Effector memory CD8-positive, alpha-beta T cell (primary cell): ENCODE results near the gene IPO13.

ENCODE experiments used
- ATAC-seq: fragments of 150-1000 bp; cut with Tn5 transposase; replicated peaks from 2 replicates; pipeline ENCODE4 v1.10.0; 2021; ENCODE audit warnings: mild to moderate bottlenecking, moderate library complexity
- DNase-seq, 3 experiments: peaks; one replicate each; pipeline ENCODE4 v3.0.0; 2021
- H3K27ac Mint-ChIP-seq, 2 donors: one replicate each; pipeline ENCODE4 v1.8.0; 2022; ENCODE audit warnings: mild to moderate bottlenecking in 2 of 2, mixed read lengths in 2 of 2, moderate library complexity in 2 of 2
- H3K27me3 Mint-ChIP-seq, 2 donors: one replicate each; pipeline ENCODE4 v1.8.0; 2022; ENCODE audit warnings: mixed read lengths in 2 of 2
- H3K36me3 Mint-ChIP-seq: one replicate; pipeline ENCODE4 v1.8.0; 2022; ENCODE audit warnings: mild to moderate bottlenecking, moderate library complexity, mixed read lengths; ENCODE audit not compliant: insufficient read depth
- H3K4me1 Mint-ChIP-seq, 2 donors: one replicate each; pipeline ENCODE4 v1.8.0; 2022; ENCODE audit warnings: low read depth in 2 of 2, mixed read lengths in 2 of 2
- H3K4me3 Mint-ChIP-seq, 2 donors: one replicate each; pipeline ENCODE4 v1.8.0; 2022; ENCODE audit warnings: mild to moderate bottlenecking in 2 of 2, mixed read lengths in 2 of 2, moderate library complexity in 2 of 2
- H3K9me3 Mint-ChIP-seq, 2 donors: one replicate each; pipeline ENCODE4 v1.8.0; 2022; ENCODE audit warnings: mixed read lengths in 2 of 2

The IPO13 gene

DNA sequence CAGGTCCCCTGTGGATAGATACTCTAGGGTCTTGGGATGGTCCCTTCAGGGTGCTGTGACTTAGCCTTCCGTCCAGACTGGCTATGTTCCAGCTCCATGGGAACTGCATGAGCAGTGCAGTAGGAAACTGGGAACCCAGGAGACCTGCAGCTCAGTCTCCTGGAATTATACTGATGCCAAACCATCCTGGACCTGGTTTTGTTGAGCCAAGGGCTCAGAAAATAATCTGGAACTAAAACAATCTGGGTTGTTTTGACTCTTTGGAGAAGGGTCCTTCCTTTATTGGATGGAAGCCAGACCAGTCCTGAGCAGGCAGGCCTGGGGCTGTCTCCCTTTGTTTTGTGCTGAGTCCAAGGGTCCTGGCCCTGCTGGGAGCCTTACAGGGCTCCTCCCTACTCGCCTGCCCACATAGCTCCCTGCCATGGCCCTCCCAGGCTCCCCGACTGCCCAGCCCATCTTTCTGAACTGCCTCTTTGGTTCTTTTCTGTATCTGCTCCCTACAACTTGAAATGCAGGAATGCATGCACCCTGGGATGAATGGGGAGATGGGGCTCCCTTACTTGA lies 1.2 kb downstream of the IPO13 start:
- no peaks in the 10 kb centered on the region for H3K9me3 Mint-ChIP-seq
- H3K36me3 Mint-ChIP-seq: peaks cover 3% of the 10 kb centered on the region
- ATAC-seq (no peak), DNase-seq (no peak)
- peak overlapping the region; percentile 94 to 98 for H3K27ac Mint-ChIP-seq
- no peaks in the 10 kb centered on the region for H3K27me3 Mint-ChIP-seq
- peak overlapping the region; percentile 94 to 96 for H3K4me3 Mint-ChIP-seq
- H3K4me1 Mint-ChIP-seq: peaks cover 34 to 60% of the 10 kb centered on the region in 2 donors

GRCh38 chr1:43949678-43950077 lies 2.9 kb downstream of the IPO13 start:
- ATAC-seq (no peak), DNase-seq (no peak)
- Mint-ChIP-seq H3K27ac (no peak overlapping the region), H3K4me3 (no peak overlapping the region), H3K27me3 (no peaks in the 10 kb centered on the region), H3K4me1 (peaks cover 32 to 58% of the 10 kb centered on the region in 2 donors), H3K9me3 (no peaks in the 10 kb centered on the region), H3K36me3 (peaks cover 3% of the 10 kb centered on the region)

- ATAC-seq (no peak), DNase-seq (no peak)
- H3K4me1 Mint-ChIP-seq: peaks cover 26 to 49% of the 10 kb centered on the region in 2 donors
- no peaks in the 10 kb centered on the region for H3K9me3 Mint-ChIP-seq
- no peak overlapping the region for H3K27ac Mint-ChIP-seq
- H3K27me3 Mint-ChIP-seq: no peaks in the 10 kb centered on the region
- H3K4me3 Mint-ChIP-seq: no peak overlapping the region
- peaks cover 3% of the 10 kb centered on the region for H3K36me3 Mint-ChIP-seq
Measured at GRCh38 chr1:43951021-43951985, 4.6 kb downstream of the IPO13 start.

- Mint-ChIP-seq H3K27me3 (no peaks in the 10 kb centered on the region), H3K9me3 (no peaks in the 10 kb centered on the region), H3K27ac (no peak overlapping the region), H3K4me3 (no peak overlapping the region), H3K4me1 (peaks cover 20 to 36% of the 10 kb centered on the region in 2 donors), H3K36me3 (peaks cover 3% of the 10 kb centered on the region)
- ATAC-seq (no peak), DNase-seq (no peak)
Measured at GRCh38 chr1:43952731-43953346, 6.1 kb downstream of the IPO13 start.

GRCh38 chr1:43953361-43953760 lies 6.6 kb downstream of the IPO13 start:
- Mint-ChIP-seq H3K27ac (no peak overlapping the region), H3K4me1 (peaks cover 17 to 31% of the 10 kb centered on the region in 2 donors), H3K36me3 (peaks cover 3% of the 10 kb centered on the region), H3K4me3 (no peak overlapping the region), H3K9me3 (no peaks in the 10 kb centered on the region), H3K27me3 (no peaks in the 10 kb centered on the region)
- ATAC-seq: no peak
- DNase-seq: no peak

DNA sequence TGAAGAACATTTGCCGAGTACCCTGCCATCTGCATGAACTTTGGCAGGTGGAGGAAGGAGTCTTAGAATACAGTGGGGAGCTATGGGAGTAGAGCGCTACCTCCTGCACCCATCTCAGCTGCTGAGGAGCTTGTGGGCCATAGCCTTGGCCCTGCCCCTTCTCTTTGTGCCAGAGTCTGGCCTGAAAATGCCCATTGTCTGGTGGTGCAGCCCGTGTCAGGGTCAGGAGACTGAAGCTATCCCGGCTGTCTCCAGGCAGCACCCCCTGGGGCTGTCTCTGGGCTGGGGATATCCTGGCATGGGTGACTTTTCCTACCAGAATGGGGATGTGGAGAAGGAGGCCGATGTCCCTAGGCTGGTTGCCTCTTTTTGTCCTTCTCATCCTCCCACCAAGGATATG lies 7.3 kb downstream of the IPO13 start:
- no peak overlapping the region for H3K4me3 Mint-ChIP-seq
- peak overlapping the region in 1 of 2 donors; percentile 30 for H3K27ac Mint-ChIP-seq
- peaks cover 3% of the 10 kb centered on the region for H3K36me3 Mint-ChIP-seq
- H3K27me3 Mint-ChIP-seq: no peaks in the 10 kb centered on the region
- DNase-seq (no peak), ATAC-seq (no peak)
- no peaks in the 10 kb centered on the region for H3K9me3 Mint-ChIP-seq
- H3K4me1 Mint-ChIP-seq: peaks cover 11 to 26% of the 10 kb centered on the region in 2 donors

GRCh38 chr1:43956234-43956633 lies 9.5 kb downstream of the IPO13 start:
- Mint-ChIP-seq H3K27ac (no peak overlapping the region), H3K4me3 (no peak overlapping the region), H3K27me3 (no peaks in the 10 kb centered on the region), H3K4me1 (peaks cover 4 to 10% of the 10 kb centered on the region in 2 donors), H3K36me3 (peaks cover 3% of the 10 kb centered on the region), H3K9me3 (no peaks in the 10 kb centered on the region)
- ATAC-seq (no peak), DNase-seq (no peak)

GRCh38 chr1:43957407-43958040 lies 10.8 kb downstream of the IPO13 start:
- peaks cover 3% of the 10 kb centered on the region for H3K36me3 Mint-ChIP-seq
- H3K4me1 Mint-ChIP-seq: peaks cover 4 to 7% of the 10 kb centered on the region in 2 donors
- H3K4me3 Mint-ChIP-seq: no peak overlapping the region
- ATAC-seq (no peak), DNase-seq (no peak)
- H3K27ac Mint-ChIP-seq: no peak overlapping the region
- no peaks in the 10 kb centered on the region for H3K27me3 Mint-ChIP-seq
- H3K9me3 Mint-ChIP-seq: no peaks in the 10 kb centered on the region

GRCh38 chr1:43958351-43959255 lies 11.9 kb downstream of the IPO13 start:
- DNase-seq (no peak), ATAC-seq (no peak)
- Mint-ChIP-seq H3K27ac (no peak overlapping the region), H3K4me1 (peaks cover 4 to 7% of the 10 kb centered on the region in 2 donors), H3K9me3 (no peaks in the 10 kb centered on the region), H3K27me3 (no peaks in the 10 kb centered on the region), H3K4me3 (no peak overlapping the region), H3K36me3 (peaks cover 3% of the 10 kb centered on the region)

GRCh38 chr1:43960798-43961197 lies 14.0 kb downstream of the IPO13 start:
- Mint-ChIP-seq H3K36me3 (peaks cover 3% of the 10 kb centered on the region), H3K27ac (no peak overlapping the region), H3K4me3 (no peak overlapping the region), H3K4me1 (no peaks in the 10 kb centered on the region), H3K27me3 (no peaks in the 10 kb centered on the region), H3K9me3 (no peaks in the 10 kb centered on the region)
- ATAC-seq (no peak), DNase-seq (no peak)

DNA sequence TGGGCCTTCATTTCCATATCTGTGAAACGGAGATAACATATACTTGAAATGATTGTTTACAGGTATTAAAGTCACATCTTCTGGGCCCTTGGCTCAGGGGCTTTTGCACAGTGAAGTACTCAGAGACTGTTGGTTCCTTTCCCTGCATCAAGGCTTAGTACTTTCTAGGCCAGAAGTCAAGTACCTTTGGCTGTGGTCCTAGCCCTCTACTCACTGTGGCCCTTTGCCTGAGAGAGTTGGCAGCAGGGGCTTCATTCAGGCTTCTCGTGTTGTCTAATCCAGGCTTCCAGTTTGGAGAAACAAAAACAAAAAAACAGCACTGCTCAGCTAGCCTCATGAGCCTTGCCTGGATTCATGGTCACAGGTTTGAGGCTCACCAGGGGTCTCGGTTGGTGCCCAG lies 14.9 kb downstream of the IPO13 start:
- H3K27ac Mint-ChIP-seq: no peak overlapping the region
- no peaks in the 10 kb centered on the region for H3K9me3 Mint-ChIP-seq
- no peaks in the 10 kb centered on the region for H3K27me3 Mint-ChIP-seq
- peaks cover 3% of the 10 kb centered on the region for H3K36me3 Mint-ChIP-seq
- H3K4me1 Mint-ChIP-seq: no peaks in the 10 kb centered on the region
- no peak for DNase-seq
- no peak overlapping the region for H3K4me3 Mint-ChIP-seq
- no peak for ATAC-seq

GRCh38 chr1:43962324-43962723 lies 15.6 kb downstream of the IPO13 start:
- no peak overlapping the region for H3K27ac Mint-ChIP-seq
- H3K36me3 Mint-ChIP-seq: peaks cover 3% of the 10 kb centered on the region
- H3K4me1 Mint-ChIP-seq: no peaks in the 10 kb centered on the region
- H3K4me3 Mint-ChIP-seq: no peak overlapping the region
- ATAC-seq: no peak
- no peaks in the 10 kb centered on the region for H3K9me3 Mint-ChIP-seq
- H3K27me3 Mint-ChIP-seq: no peaks in the 10 kb centered on the region
- no peak for DNase-seq

DNA sequence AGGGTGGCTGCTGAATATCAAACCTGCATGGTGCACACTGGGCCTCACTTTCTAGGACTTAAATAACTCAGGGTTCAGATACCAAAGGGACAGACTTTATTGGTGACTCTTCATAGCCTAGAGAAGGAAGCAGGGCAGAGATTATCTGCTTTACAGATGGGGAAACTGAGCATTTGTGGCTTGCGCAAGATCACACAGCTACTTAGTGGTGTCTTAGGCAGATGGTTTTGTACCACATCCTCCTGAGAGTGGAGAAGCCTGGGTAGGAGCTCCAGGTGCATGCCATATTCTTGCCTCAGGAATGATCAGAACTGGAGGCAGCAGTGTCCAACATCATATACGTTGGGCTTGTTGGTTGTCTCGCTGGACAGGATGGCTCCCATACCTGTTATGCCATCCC lies 16.3 kb downstream of the IPO13 start:
- no peaks in the 10 kb centered on the region for H3K4me1 Mint-ChIP-seq
- no peak overlapping the region for H3K27ac Mint-ChIP-seq
- H3K27me3 Mint-ChIP-seq: no peaks in the 10 kb centered on the region
- DNase-seq (no peak), ATAC-seq (no peak)
- peaks cover 3% of the 10 kb centered on the region for H3K36me3 Mint-ChIP-seq
- no peaks in the 10 kb centered on the region for H3K9me3 Mint-ChIP-seq
- H3K4me3 Mint-ChIP-seq: no peak overlapping the region
